Endothelial cell of umbilical vein (primary cell): ENCODE measurements around the gene POLRMT. TPM values are rescaled to one million over a fixed set of nuclear protein-coding genes. Genes with fewer than 3 reads are reported as not detected.

ENCODE experiments used
- BruUV-seq: library from RNA; stranded (reverse); fragments of 400-500 nt; replicated peaks from 2 replicates; lab custom pipeline; 2021; lab: Mats Ljungman, UMichigan
- CTCF ChIA-PET: fragments of 300-600, 350-600 bp; sonication (Branson Sonifier 250); formaldehyde crosslinking; loops from one replicate; lab custom pipeline; 2021; ENCODE audit warnings: antibody characterized with exemption, inconsistent platforms; lab: Charles Lee
- POLR2A ChIA-PET: fragments of 300-600, 350-600 bp; sonication (Branson Sonifier 250); formaldehyde crosslinking; loops from one replicate; lab custom pipeline; 2021; ENCODE audit warnings: antibody characterized with exemption, inconsistent platforms; lab: Charles Lee
- DNase-seq: peaks from one replicate; pipeline ENCODE4 v3.0.0-alpha.2; 2011; ENCODE audit warnings: low read depth, low spot score
- FAIRE-seq: peaks from 2 replicates; lab custom pipeline; 2011; peaks lifted over from hg19 to GRCh38; lab: Jason Lieb, UNC
- H2AFZ ChIP-seq: 2 replicates; pipeline ENCODE4 v1.6.0; 2012; ENCODE audit warnings: low read depth, low read length, control low read depth, inconsistent platforms
- H3K27ac ChIP-seq: 2 replicates; pipeline ENCODE4 v1.5.1; 2011; ENCODE audit warnings: low read depth, mild to moderate bottlenecking, control low read depth, low read length, moderate library complexity; ENCODE audit not compliant: insufficient read depth
- H3K27me3 ChIP-seq, 2 experiments: 2 replicates each; pipeline versions ENCODE4 v1.6.0 to v1.6.1; 2011; ENCODE audit warnings: low read length in 2 of 2, mixed read lengths in 1 of 2; ENCODE audit not compliant: control insufficient read depth in 2 of 2, insufficient read depth in 2 of 2
- H3K36me3 ChIP-seq, 2 experiments: 2 replicates in 1 of 2; 3 replicates in 1 of 2; pipeline ENCODE4 v1.5.1; 2011; ENCODE audit warnings: low read length in 2 of 2, mild to moderate bottlenecking in 1 of 2, moderate library complexity in 1 of 2; ENCODE audit not compliant: control insufficient read depth in 2 of 2, insufficient read depth in 2 of 2; ENCODE audit errors: extremely low read depth in 1 of 2
- H3K4me1 ChIP-seq: 3 replicates; pipeline ENCODE4 v1.5.1; 2011; ENCODE audit warnings: mild to moderate bottlenecking, low read length; ENCODE audit not compliant: control insufficient read depth, insufficient read depth; ENCODE audit errors: extremely low read depth
- H3K4me2 ChIP-seq: 2 replicates; pipeline ENCODE4 v1.6.1; 2011; ENCODE audit warnings: low read length, control low read depth, mixed read lengths; ENCODE audit not compliant: insufficient read depth
- H3K4me3 ChIP-seq, 3 experiments: fragments of 200-600 bp in 1 of 3; sonication (generic), shearing (Covaris generic) in 1 of 3; replicated peaks in 1 of 3; 2 replicates each; pipeline ENCODE4 v1.5.1; 2011 to 2016; ENCODE audit warnings: control low read depth in 3 of 3, low read length in 3 of 3, mild to moderate bottlenecking in 2 of 3, inconsistent platforms in 1 of 3, low read depth in 1 of 3, moderate library complexity in 1 of 3; ENCODE audit not compliant: insufficient read depth in 1 of 3
- H3K79me2 ChIP-seq: 2 replicates; pipeline ENCODE4 v1.6.0; 2012; ENCODE audit warnings: low read length, inconsistent platforms; ENCODE audit not compliant: control insufficient read depth, insufficient read depth
- H3K9ac ChIP-seq: replicated peaks from 2 replicates; pipeline ENCODE3; 2011; ENCODE audit warnings: low read length, control low read depth; ENCODE audit not compliant: insufficient read depth; ENCODE audit errors: extremely low read depth
- H3K9me1 ChIP-seq: replicated peaks from 3 replicates; pipeline ENCODE4 v1.6.0; 2011; ENCODE audit warnings: mild to moderate bottlenecking, low read length; ENCODE audit not compliant: control insufficient read depth, insufficient read depth; ENCODE audit errors: extremely low read depth
- H3K9me3 ChIP-seq: replicated peaks from 2 replicates; pipeline ENCODE4 v1.5.1; 2012; ENCODE audit warnings: low read length, inconsistent platforms; ENCODE audit not compliant: control insufficient read depth, insufficient read depth
- H4K20me1 ChIP-seq: replicated peaks from 2 replicates; pipeline ENCODE3; 2011; ENCODE audit warnings: mild to moderate bottlenecking, low read length; ENCODE audit not compliant: control insufficient read depth, insufficient read depth; ENCODE audit errors: extremely low read depth
- EZH2 ChIP-seq: IDR thresholded peaks from 2 replicates; pipeline ENCODE4 v1.6.1; 2012; ENCODE audit warnings: borderline replicate concordance, low read depth, mild to moderate bottlenecking, moderate library complexity, low read length, inconsistent platforms; ENCODE audit not compliant: severe bottlenecking
- FOS ChIP-seq: IDR thresholded peaks from 2 replicates; pipeline ENCODE4 v1.6.1; 2011; ENCODE audit warnings: mild to moderate bottlenecking, low read length, moderate library complexity, borderline replicate concordance; ENCODE audit not compliant: insufficient read depth
- GATA2 ChIP-seq: IDR thresholded peaks from 2 replicates; pipeline ENCODE4 v1.7.0; 2011; ENCODE audit warnings: low read depth, mild to moderate bottlenecking, moderate library complexity, mixed read lengths, low read length; ENCODE audit not compliant: insufficient read length, insufficient read depth
- JUN ChIP-seq: IDR thresholded peaks from 2 replicates; pipeline ENCODE4 v1.6.1; 2011; ENCODE audit warnings: borderline replicate concordance, low read depth; ENCODE audit not compliant: insufficient read length, insufficient read depth
- MYC ChIP-seq: IDR thresholded peaks from one replicate; pipeline ENCODE4 v1.6.1; 2011; ENCODE audit warnings: mild to moderate bottlenecking, low read depth, low read length
- POLR2A ChIP-seq: IDR thresholded peaks from 2 replicates; pipeline ENCODE4 v1.6.1; 2012; ENCODE audit warnings: low read depth, mild to moderate bottlenecking, control low read depth, low read length
- POLR2AphosphoS5 ChIP-seq: IDR thresholded peaks from 2 replicates; pipeline ENCODE4 v1.6.1; 2012; ENCODE audit warnings: low read depth, mild to moderate bottlenecking, control low read depth, low read length, moderate library complexity; ENCODE audit not compliant: insufficient read depth
- dilution Hi-C: fragments of 300-500 bp; cut with MboI; formaldehyde crosslinking; loops from one replicate; pipeline ENCODE4 v1.15.0; 2019; ENCODE audit warnings: low sequenced_read_pairs; ENCODE audit not compliant: extremely low pct_ligation_motif_present
- intact Hi-C: fragments of 100-400 bp; cut with micrococcal nuclease; formaldehyde crosslinking; loops from one replicate; pipeline ENCODE4 v1.10.0; 2022
- polyA plus RNA-seq, 4 experiments: library from polyadenylated mRNA; depleted of rRNA in 3 of 4; stranded (reverse) in 3 of 4; unstranded in 1 of 4; fragments of >200 nt; gene quantifications; 2 replicates each; pipeline versions ENCODE4 v1.2.1 to v1.2.3, GENCODE V29; 2011 to 2012; ENCODE audit warnings: missing spikeins in 1 of 4
- total RNA-seq: library from RNA; stranded (reverse); gene quantifications from 2 replicates; pipeline ENCODE4 v1.2.3, GENCODE V29; 2021
- TF ChIP-seq, protein P1 (sequence below): IDR thresholded peaks from 2 replicates; pipeline ENCODE4 v1.6.1; 2011; ENCODE audit not compliant: insufficient read depth, insufficient read length
- TF ChIP-seq, protein P2 (sequence below), 2 donors: IDR thresholded peaks; 1 replicate in 1 of 2; 2 replicates in 1 of 2; pipeline ENCODE4 v1.5.1; 2011; ENCODE audit warnings: low read length in 2 of 2, mild to moderate bottlenecking in 2 of 2, moderate library complexity in 2 of 2, control low read depth in 1 of 2, inconsistent platforms in 1 of 2, low read depth in 1 of 2; ENCODE audit not compliant: insufficient read depth in 1 of 2; ENCODE audit errors: extremely low read depth in 1 of 2

POLRMT gene
- total and polyA plus RNA-seq, 2 donors (not counting 3 experiments of a cell fraction or from before 2014, with no cell fraction given): 38.9 to 50.6 TPM

DNA sequence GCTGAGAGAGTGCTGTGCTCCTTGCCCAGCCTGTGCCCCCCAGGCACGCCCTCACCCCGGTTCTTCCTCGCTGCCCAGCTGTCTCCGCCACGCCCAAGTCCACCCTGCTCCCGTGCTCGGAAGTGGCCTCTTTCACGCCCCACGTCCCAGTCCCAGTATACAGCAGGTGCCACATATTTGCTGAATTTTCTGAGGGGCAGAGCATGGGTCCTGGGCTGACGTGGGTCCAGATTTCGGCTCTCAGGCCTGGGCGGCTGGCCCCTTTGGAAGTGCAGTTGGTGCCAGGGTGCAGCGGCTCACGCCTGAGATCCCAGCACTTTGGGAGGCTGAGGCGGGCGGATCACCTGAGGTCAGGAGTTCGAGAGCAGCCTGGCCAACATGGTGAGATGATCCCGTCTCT lies 40.3 kb downstream of the POLRMT start:
- no peaks in the 10 kb centered on the region for H3K9me3 ChIP-seq
- dilution Hi-C loops (no loop called here), intact Hi-C loops (no loop called here)
- no peaks in the 10 kb centered on the region for H4K20me1 ChIP-seq
- no peaks in the 10 kb centered on the region for H3K9me1 ChIP-seq
- ChIA-PET POLR2A (no interaction called here), CTCF (no interaction called here)
- TF ChIP-seq MYC: no peak
- no peak for TF ChIP-seq POLR2AphosphoS5
- no peak for TF ChIP-seq FOS
- TF ChIP-seq, protein P1, sequence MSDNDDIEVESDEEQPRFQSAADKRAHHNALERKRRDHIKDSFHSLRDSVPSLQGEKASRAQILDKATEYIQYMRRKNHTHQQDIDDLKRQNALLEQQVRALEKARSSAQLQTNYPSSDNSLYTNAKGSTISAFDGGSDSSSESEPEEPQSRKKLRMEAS: no peak
- TF ChIP-seq GATA2: no peak
- TF ChIP-seq JUN: no peak
- TF ChIP-seq POLR2A: no peak
- TF ChIP-seq EZH2: no peak
- TF ChIP-seq, protein P2, sequence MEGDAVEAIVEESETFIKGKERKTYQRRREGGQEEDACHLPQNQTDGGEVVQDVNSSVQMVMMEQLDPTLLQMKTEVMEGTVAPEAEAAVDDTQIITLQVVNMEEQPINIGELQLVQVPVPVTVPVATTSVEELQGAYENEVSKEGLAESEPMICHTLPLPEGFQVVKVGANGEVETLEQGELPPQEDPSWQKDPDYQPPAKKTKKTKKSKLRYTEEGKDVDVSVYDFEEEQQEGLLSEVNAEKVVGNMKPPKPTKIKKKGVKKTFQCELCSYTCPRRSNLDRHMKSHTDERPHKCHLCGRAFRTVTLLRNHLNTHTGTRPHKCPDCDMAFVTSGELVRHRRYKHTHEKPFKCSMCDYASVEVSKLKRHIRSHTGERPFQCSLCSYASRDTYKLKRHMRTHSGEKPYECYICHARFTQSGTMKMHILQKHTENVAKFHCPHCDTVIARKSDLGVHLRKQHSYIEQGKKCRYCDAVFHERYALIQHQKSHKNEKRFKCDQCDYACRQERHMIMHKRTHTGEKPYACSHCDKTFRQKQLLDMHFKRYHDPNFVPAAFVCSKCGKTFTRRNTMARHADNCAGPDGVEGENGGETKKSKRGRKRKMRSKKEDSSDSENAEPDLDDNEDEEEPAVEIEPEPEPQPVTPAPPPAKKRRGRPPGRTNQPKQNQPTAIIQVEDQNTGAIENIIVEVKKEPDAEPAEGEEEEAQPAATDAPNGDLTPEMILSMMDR (IDR thresholded peaks at IDR 0.05; ENCODE audit: extremely low read depth in 1 of 2, insufficient read depth in 1 of 2, low read depth in 1 of 2, low read length in 2 of 2): no peak
- no peak overlapping the region for H3K9ac ChIP-seq
- no peaks in the 10 kb centered on the region for H3K79me2 ChIP-seq
- no peak overlapping the region for H3K27ac ChIP-seq
- no peak overlapping the region for H3K4me3 ChIP-seq
- no peak overlapping the region for H3K4me2 ChIP-seq
- no peaks in the 10 kb centered on the region for H3K36me3 ChIP-seq
- no TSS peak for BruUV-seq
- H3K4me1 ChIP-seq: no peaks in the 10 kb centered on the region
- H2AFZ ChIP-seq: no peak overlapping the region
- peaks cover 10 to 13% of the 10 kb centered on the region in 2 experiments for H3K27me3 ChIP-seq
- FAIRE-seq: no peak
- no peak for DNase-seq
